HCT116 (cell line): ENCODE data around the gene GTF2H4. TPM values are rescaled to one million over a fixed set of nuclear protein-coding genes. Genes with fewer than 3 reads are reported as not detected.
A peak's percentile ranks its signal among the peaks of the same experiment; 100 is the strongest.

Experiments used
- ATAC-seq: fragments of 200-7000 bp; cut with Tn5 transposase; 2 replicates; pipeline ENCODE4 v1.9.1; 2020; ENCODE audit warnings: mild to moderate bottlenecking, moderate library complexity
- BruUV-seq: library from RNA; stranded (reverse); fragments of 400-500 nt; replicated peaks from 2 replicates; lab custom pipeline; 2021; lab: Mats Ljungman, UMichigan
- CTCF ChIA-PET: fragments of 300-600 bp; sonication (Branson Sonifier 250); formaldehyde crosslinking; loops from one replicate; lab custom pipeline; 2021; ENCODE audit warnings: antibody characterized with exemption; lab: Charles Lee
- POLR2A ChIA-PET: fragments of 300-600, 350-600 bp; sonication (Branson Sonifier 250); formaldehyde crosslinking; loops from one replicate; lab custom pipeline; 2021; ENCODE audit warnings: antibody characterized with exemption; lab: Charles Lee
- RAD21 ChIA-PET, 2 experiments: fragments of 300-600 bp; sonication (Branson Sonifier 250); formaldehyde crosslinking; loops; one replicate each; lab custom pipeline; 2023; ENCODE audit warnings: low total read pairs in 2 of 2; ENCODE audit not compliant: uncharacterized antibody in 2 of 2, unreplicated experiment in 2 of 2, low non-redundant PET in 1 of 2; lab: Charles Lee
- DNase-seq: peaks from one replicate; pipeline ENCODE4 v3.0.0-alpha.2; 2010; ENCODE audit warnings: low read depth, low spot score
- H2AFZ ChIP-seq: fragments of 200-600 bp; shearing (Covaris generic), sonication (generic); 2 replicates; pipeline ENCODE4 v1.6.1; 2017; ENCODE audit warnings: low read depth, mixed run types, mixed read lengths, antibody characterized with exemption, low read length; ENCODE audit not compliant: poor library complexity, severe bottlenecking
- H3K27ac ChIP-seq: 2 replicates; pipeline ENCODE4 v1.5.1; 2012; ENCODE audit warnings: low read depth, low read length
- H3K27me3 ChIP-seq: fragments of 200-600 bp; sonication (generic); 2 replicates; pipeline ENCODE4 v1.6.1; 2016; ENCODE audit warnings: mixed run types, low read length, mixed read lengths; ENCODE audit not compliant: insufficient read depth
- H3K36me3 ChIP-seq, 2 experiments: fragments of 200-500 bp in 1 of 2; fragments of 200-600 bp in 1 of 2; sonication (Bioruptor generic) in 1 of 2; sonication (generic) in 1 of 2; 2 replicates each; pipeline versions ENCODE4 v1.5.1 to v1.6.1; 2014 to 2016; ENCODE audit warnings: low read length in 2 of 2, inconsistent platforms in 1 of 2, mixed read lengths in 1 of 2, mixed run types in 1 of 2; ENCODE audit not compliant: insufficient read depth in 2 of 2, control insufficient read depth in 1 of 2
- H3K4me1 ChIP-seq, 2 experiments: fragments of 200-600 bp in 1 of 2; sonication (generic) in 1 of 2; 2 replicates each; pipeline versions ENCODE4 v1.5.1 to v1.6.1; 2012 to 2017; ENCODE audit warnings: low read length in 2 of 2, inconsistent platforms in 1 of 2, mild to moderate bottlenecking in 1 of 2, mixed read lengths in 1 of 2, mixed run types in 1 of 2, moderate library complexity in 1 of 2; ENCODE audit not compliant: insufficient read depth in 2 of 2, control insufficient read depth in 1 of 2
- H3K4me2 ChIP-seq: fragments of 200-600 bp; sonication (generic); 2 replicates; pipeline ENCODE4 v1.6.1; 2017; ENCODE audit warnings: mixed run types, low read length, mixed read lengths
- H3K4me3 ChIP-seq, 2 experiments: fragments of 200-600 bp in 1 of 2; sonication (generic) in 1 of 2; replicated peaks in 1 of 2; 2 replicates each; pipeline ENCODE4 v1.5.1; 2011 to 2016; ENCODE audit warnings: low read length in 2 of 2, control low read depth in 1 of 2, low read depth in 1 of 2, mild to moderate bottlenecking in 1 of 2, mixed read lengths in 1 of 2, mixed run types in 1 of 2
- H3K79me2 ChIP-seq: fragments of 200-600 bp; sonication (generic); 2 replicates; pipeline ENCODE4 v1.6.1; 2017; ENCODE audit warnings: mild to moderate bottlenecking, mixed run types, low read length, moderate library complexity, mixed read lengths; ENCODE audit not compliant: insufficient read depth
- H3K9ac ChIP-seq: fragments of 200-600 bp; sonication (generic); 2 replicates; pipeline ENCODE4 v1.6.1; 2016; ENCODE audit warnings: low read length, mixed read lengths
- H3K9me2 ChIP-seq: fragments of 200-600 bp; sonication (generic), shearing (Covaris generic); 2 replicates; pipeline ENCODE4 v1.6.1; 2017; ENCODE audit warnings: mixed run types, mild to moderate bottlenecking, moderate library complexity; ENCODE audit not compliant: insufficient read depth
- H3K9me3 ChIP-seq, 2 experiments: fragments of 200-500 bp in 1 of 2; fragments of 200-600 bp in 1 of 2; sonication (Bioruptor generic) in 1 of 2; sonication (generic) in 1 of 2; 2 replicates each; pipeline ENCODE4 v1.6.1; 2014 to 2017; ENCODE audit warnings: low read length in 2 of 2, mixed read lengths in 2 of 2, inconsistent platforms in 1 of 2, low read depth in 1 of 2, mild to moderate bottlenecking in 1 of 2, mixed run types in 1 of 2, moderate library complexity in 1 of 2; ENCODE audit not compliant: control insufficient read depth in 1 of 2, insufficient read depth in 1 of 2
- H4K20me1 ChIP-seq: fragments of 200-600 bp; sonication (generic), shearing (Covaris generic); 2 replicates; pipeline ENCODE4 v1.6.1; 2017; ENCODE audit warnings: mixed run types, mild to moderate bottlenecking, moderate library complexity; ENCODE audit not compliant: insufficient read depth
- CEBPB ChIP-seq: IDR thresholded peaks from 2 replicates; pipeline ENCODE4 v1.6.1; 2012; ENCODE audit warnings: low read depth
- CTCF ChIP-seq, 3 experiments: fragments of 200-600 bp in 1 of 3; sonication (generic) in 1 of 3; IDR thresholded peaks in 2 of 3; conservative IDR thresholded peaks in 1 of 3; 2 replicates each; pipeline ENCODE4 v1.5.1; 2012 to 2017; ENCODE audit warnings: low read depth in 2 of 3, low read length in 2 of 3, antibody characterized with exemption in 1 of 3, borderline replicate concordance in 1 of 3, control low read depth in 1 of 3, mild to moderate bottlenecking in 1 of 3, mixed read lengths in 1 of 3, mixed run types in 1 of 3, moderate library complexity in 1 of 3; ENCODE audit not compliant: insufficient read depth in 1 of 3
- ELF1 ChIP-seq: IDR thresholded peaks from 2 replicates; pipeline ENCODE4 v1.6.1; 2012; ENCODE audit warnings: low read depth, borderline replicate concordance
- EZH2 ChIP-seq: fragments of 200-600 bp; sonication (generic); IDR thresholded peaks from 2 replicates; pipeline ENCODE4 v1.6.1; 2017; ENCODE audit warnings: antibody characterized with exemption, mixed run types
- EZH2phosphoT487 ChIP-seq: fragments of 200-600 bp; IDR thresholded peaks from 2 replicates; pipeline ENCODE4 v1.6.1; 2018; ENCODE audit warnings: antibody characterized with exemption, borderline replicate concordance
- JUND ChIP-seq: IDR thresholded peaks from 2 replicates; pipeline ENCODE4 v1.6.1; 2012
- SIN3A ChIP-seq: IDR thresholded peaks from 2 replicates; pipeline ENCODE4 v1.6.1; 2012; ENCODE audit warnings: low read depth
- SP1 ChIP-seq: IDR thresholded peaks from 2 replicates; pipeline ENCODE4 v1.6.1; 2012; ENCODE audit warnings: low read depth
- TCF7L2 ChIP-seq: IDR thresholded peaks from 2 replicates; pipeline ENCODE4 v1.7.0; 2011; ENCODE audit warnings: borderline replicate concordance, inconsistent platforms; ENCODE audit not compliant: insufficient read depth, insufficient read length; ENCODE audit errors: extremely low read depth
- ZNF274 ChIP-seq: fragments of 200-500 bp; sonication (Bioruptor generic); IDR thresholded peaks from 2 replicates; pipeline ENCODE4 v1.6.1; 2014; ENCODE audit warnings: mild to moderate bottlenecking, low read depth, low read length, inconsistent platforms
- intact Hi-C: fragments of 100-400 bp; cut with micrococcal nuclease; formaldehyde crosslinking; loops from 2 replicates; pipeline ENCODE4 v1.10.0; 2022
- total RNA-seq: library from RNA; stranded (reverse); gene quantifications from one replicate; pipeline ENCODE4 v1.2.1, GENCODE V29; 2021; ENCODE audit not compliant: unreplicated experiment
- TF ChIP-seq, protein P1 (sequence below): IDR thresholded peaks from 2 replicates; pipeline ENCODE4 v1.6.1; 2012
- TF ChIP-seq, protein P2 (sequence below): IDR thresholded peaks from 2 replicates; pipeline ENCODE4 v1.6.1; 2011; ENCODE audit warnings: mild to moderate bottlenecking, low read length, moderate library complexity; ENCODE audit not compliant: insufficient replicate concordance; ENCODE audit errors: extremely low read depth

Gene GTF2H4
- total RNA-seq, 1 experiment from 2014 or later: 59.7 TPM

DNA sequence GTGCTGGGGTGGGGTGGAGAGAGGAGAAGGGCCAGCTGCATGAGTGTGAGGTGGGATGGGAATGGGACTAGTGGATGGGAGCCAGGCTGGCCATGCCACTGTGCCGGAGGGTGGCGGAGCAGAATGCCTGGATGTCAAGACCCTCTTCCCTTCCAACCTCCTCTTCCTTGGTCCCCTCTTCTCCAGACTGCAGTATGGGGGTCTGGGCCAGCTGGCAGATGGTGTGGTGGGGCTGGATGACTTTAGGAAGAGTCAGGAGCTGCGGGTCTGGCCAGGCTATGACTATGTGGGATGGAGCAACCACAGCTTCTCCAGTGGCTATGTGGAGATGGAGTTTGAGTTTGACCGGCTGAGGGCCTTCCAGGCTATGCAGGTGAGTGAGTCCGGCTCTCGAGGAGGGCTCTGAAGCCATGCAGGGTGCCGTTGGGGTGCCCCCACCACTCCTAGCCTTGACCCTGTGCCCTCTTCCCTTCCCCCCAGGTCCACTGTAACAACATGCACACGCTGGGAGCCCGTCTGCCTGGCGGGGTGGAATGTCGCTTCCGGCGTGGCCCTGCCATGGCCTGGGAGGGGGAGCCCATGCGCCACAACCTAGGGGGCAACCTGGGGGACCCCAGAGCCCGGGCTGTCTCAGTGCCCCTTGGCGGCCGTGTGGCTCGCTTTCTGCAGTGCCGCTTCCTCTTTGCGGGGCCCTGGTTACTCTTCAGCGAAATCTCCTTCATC is 16.0 kb upstream of the GTF2H4 start:
- intact Hi-C loops: no loop called here
- no TSS peak for BruUV-seq
- TF ChIP-seq EZH2 (no peak), SIN3A (no peak), ZNF274 (no peak), JUND (no peak), ELF1 (no peak), TCF7L2 (no peak), CEBPB (no peak), SP1 (no peak), EZH2phosphoT487 (no peak), CTCF (IDR thresholded peaks at IDR 0.05 in 2 of 3, conservative IDR thresholded peaks at IDR 0.05 in 1 of 3; ENCODE audit: borderline replicate concordance in 1 of 3, insufficient read depth in 1 of 3, low read depth in 2 of 3, low read length in 2 of 3) (no peak)
- TF ChIP-seq, protein P1, sequence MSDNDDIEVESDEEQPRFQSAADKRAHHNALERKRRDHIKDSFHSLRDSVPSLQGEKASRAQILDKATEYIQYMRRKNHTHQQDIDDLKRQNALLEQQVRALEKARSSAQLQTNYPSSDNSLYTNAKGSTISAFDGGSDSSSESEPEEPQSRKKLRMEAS: no peak
- TF ChIP-seq, protein P2, sequence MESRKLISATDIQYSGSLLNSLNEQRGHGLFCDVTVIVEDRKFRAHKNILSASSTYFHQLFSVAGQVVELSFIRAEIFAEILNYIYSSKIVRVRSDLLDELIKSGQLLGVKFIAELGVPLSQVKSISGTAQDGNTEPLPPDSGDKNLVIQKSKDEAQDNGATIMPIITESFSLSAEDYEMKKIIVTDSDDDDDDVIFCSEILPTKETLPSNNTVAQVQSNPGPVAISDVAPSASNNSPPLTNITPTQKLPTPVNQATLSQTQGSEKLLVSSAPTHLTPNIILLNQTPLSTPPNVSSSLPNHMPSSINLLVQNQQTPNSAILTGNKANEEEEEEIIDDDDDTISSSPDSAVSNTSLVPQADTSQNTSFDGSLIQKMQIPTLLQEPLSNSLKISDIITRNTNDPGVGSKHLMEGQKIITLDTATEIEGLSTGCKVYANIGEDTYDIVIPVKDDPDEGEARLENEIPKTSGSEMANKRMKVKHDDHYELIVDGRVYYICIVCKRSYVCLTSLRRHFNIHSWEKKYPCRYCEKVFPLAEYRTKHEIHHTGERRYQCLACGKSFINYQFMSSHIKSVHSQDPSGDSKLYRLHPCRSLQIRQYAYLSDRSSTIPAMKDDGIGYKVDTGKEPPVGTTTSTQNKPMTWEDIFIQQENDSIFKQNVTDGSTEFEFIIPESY: no peak
- TF ChIP-seq, all 23 proteins: peak for 0
- H3K27me3 ChIP-seq: no peaks in the 10 kb centered on the region
- peaks cover 41% of the 10 kb centered on the region for H3K79me2 ChIP-seq
- H3K36me3 ChIP-seq: peaks cover 60 to 61% of the 10 kb centered on the region in 2 experiments
- no peak overlapping the region for H3K4me2 ChIP-seq
- H3K4me3 ChIP-seq: no peak overlapping the region
- H2AFZ ChIP-seq: no peak overlapping the region
- H3K9me2 ChIP-seq: no peaks in the 10 kb centered on the region
- H3K4me1 ChIP-seq: peaks cover 16% of the 10 kb centered on the region in 2 experiments
- POLR2A ChIA-PET: no interaction called here
- ATAC-seq (no peak), DNase-seq (no peak)
- H3K9me3 ChIP-seq: no peaks in the 10 kb centered on the region
- CTCF ChIA-PET: no interaction called here
- H3K9ac ChIP-seq: no peak overlapping the region
- RAD21 ChIA-PET: no interaction called here
- H3K27ac ChIP-seq: 0 out of 2 replicates have a peak overlapping the region, but pooled peaks have one; percentile 7
- H4K20me1 ChIP-seq: no peaks in the 10 kb centered on the region
